HEK293T (cell line): Measurements from ENCODE around the gene KRTAP10-12.

Source experiments
- CTCF ChIA-PET: fragments of 350-600 bp; formaldehyde crosslinking; extraction: SDS; loops from one replicate; lab custom pipeline; 2021; ENCODE audit warnings: antibody characterized with exemption, inconsistent platforms; lab: Yijun Ruan, JAX
- POLR2A ChIA-PET: fragments of 350-600 bp; formaldehyde crosslinking; extraction: SDS; loops from one replicate; lab custom pipeline; 2020; ENCODE audit warnings: antibody characterized with exemption, inconsistent platforms; lab: Yijun Ruan, JAX
- DNase-seq: peaks from one replicate; pipeline ENCODE4 v3.0.0; 2012; ENCODE audit warnings: mixed read lengths; ENCODE audit errors: extremely low spot score
- ARNT ChIP-seq: fragments of 450-650 bp; IDR thresholded peaks from 2 replicates; pipeline ENCODE4 v1.6.1; 2017; ENCODE audit warnings: mild to moderate bottlenecking
- BHLHE40 ChIP-seq: fragments of 450-650 bp; IDR thresholded peaks from 2 replicates; pipeline ENCODE4 v1.6.1; 2016; ENCODE audit warnings: mild to moderate bottlenecking, moderate library complexity, borderline replicate concordance
- CTBP1 ChIP-seq: fragments of 450-650 bp; IDR thresholded peaks from 2 replicates; pipeline ENCODE4 v1.6.1; 2016; ENCODE audit warnings: borderline replicate concordance
- ELF4 ChIP-seq: fragments of 450-650 bp; IDR thresholded peaks from 2 replicates; pipeline ENCODE4 v1.6.1; 2017; ENCODE audit warnings: antibody characterized with exemption
- FOXA1 ChIP-seq: fragments of 450-650 bp; IDR thresholded peaks from 2 replicates; pipeline ENCODE4 v1.6.1; 2016; ENCODE audit warnings: mild to moderate bottlenecking
- FOXK2 ChIP-seq: fragments of 450-650 bp; IDR thresholded peaks from 2 replicates; pipeline ENCODE4 v1.6.1; 2016; ENCODE audit warnings: mild to moderate bottlenecking
- FOXM1 ChIP-seq: fragments of 450-650 bp; IDR thresholded peaks from 2 replicates; pipeline ENCODE4 v1.6.1; 2017; ENCODE audit warnings: mild to moderate bottlenecking, borderline replicate concordance
- HDGF ChIP-seq: fragments of 450-650 bp; IDR thresholded peaks from 2 replicates; pipeline ENCODE4 v1.6.1; 2017; ENCODE audit warnings: antibody characterized with exemption, borderline replicate concordance
- L3MBTL2 ChIP-seq: fragments of 450-650 bp; conservative IDR thresholded peaks from 2 replicates; pipeline ENCODE4 v1.6.1; 2016; ENCODE audit warnings: mild to moderate bottlenecking
- LEF1 ChIP-seq: fragments of 450-650 bp; IDR thresholded peaks from 2 replicates; pipeline ENCODE4 v1.6.1; 2017; ENCODE audit warnings: mild to moderate bottlenecking, borderline replicate concordance
- NFRKB ChIP-seq: fragments of 450-650 bp; IDR thresholded peaks from 2 replicates; pipeline ENCODE4 v1.6.1; 2016; ENCODE audit warnings: mild to moderate bottlenecking, moderate library complexity
- PKNOX1 ChIP-seq: fragments of 450-650 bp; IDR thresholded peaks from 2 replicates; pipeline ENCODE4 v1.6.1; 2016
- SP1 ChIP-seq: fragments of 450-650 bp; IDR thresholded peaks from 2 replicates; pipeline ENCODE4 v1.6.1; 2017
- SUZ12 ChIP-seq: fragments of 450-650 bp; IDR thresholded peaks from 2 replicates; pipeline ENCODE4 v1.6.1; 2016; ENCODE audit warnings: mild to moderate bottlenecking
- TARDBP ChIP-seq: fragments of 450-650 bp; IDR thresholded peaks from 2 replicates; pipeline ENCODE4 v1.6.1; 2016
- ZNF384 ChIP-seq: fragments of 450-650 bp; IDR thresholded peaks from 2 replicates; pipeline ENCODE4 v1.6.1; 2016

Gene KRTAP10-12

GRCh38 chr21:44704636-44705001 lies 7.6 kb downstream of the KRTAP10-12 start:
- CTCF ChIA-PET, result no interaction called here
- DNase-seq, result no peak
- TF ChIP-seq FOXM1 (no peak), ARNT (no peak), ELF4 (no peak)
- POLR2A ChIA-PET, result no interaction called here

- no peak for TF ChIP-seq ARNT
- no peak for TF ChIP-seq HDGF
- DNase-seq, result no peak
- CTCF ChIA-PET, result no interaction called here
- POLR2A ChIA-PET, result interaction anchor here (0.9 kb wide), 1 partner anchor 95 kb away, joined by 3 read pairs; the partner anchor contains the start of gene UBE2G2
Observed at GRCh38 chr21:44706026-44706705, 9.2 kb downstream of the KRTAP10-12 start.

- TF ChIP-seq ZNF384, result no peak
- POLR2A ChIA-PET, result interaction anchor here (0.9 kb wide), 1 partner anchor 95 kb away, joined by 3 read pairs; the partner anchor contains the start of gene UBE2G2
- no peak for DNase-seq
- CTCF ChIA-PET, result no interaction called here
Observed at GRCh38 chr21:44706706-44707581, 10.0 kb downstream of the KRTAP10-12 start.

GRCh38 chr21:44708213-44708865 lies 11.4 kb downstream of the KRTAP10-12 start:
- DNase-seq, result no peak
- ChIA-PET CTCF (no interaction called here), POLR2A (no interaction called here)
- TF ChIP-seq SUZ12, result no peak
- TF ChIP-seq FOXA1, result no peak
- TF ChIP-seq NFRKB, result no peak
- TF ChIP-seq CTBP1, result no peak
- no peak for TF ChIP-seq ZNF384
- no peak for TF ChIP-seq HDGF
- TF ChIP-seq TARDBP, result no peak
- TF ChIP-seq SP1, result no peak
- TF ChIP-seq L3MBTL2, result no peak

GRCh38 chr21:44708866-44709425 lies 12.0 kb downstream of the KRTAP10-12 start:
- ChIA-PET POLR2A (no interaction called here), CTCF (no interaction called here)
- TF ChIP-seq ELF4 (no peak), NFRKB (no peak), LEF1 (no peak), FOXK2 (no peak), PKNOX1 (no peak), BHLHE40 (no peak), ARNT (no peak), ZNF384 (no peak), TARDBP (no peak), L3MBTL2 (no peak), HDGF (no peak), SP1 (no peak), FOXM1 (no peak)
- no peak for DNase-seq

- ChIA-PET POLR2A (no interaction called here), CTCF (interaction anchor here (0.5 kb wide), 1 partner anchor 180 kb away, joined by 3 read pairs; no protein-coding TSS in a partner anchor)
- no peak for TF ChIP-seq ELF4
- TF ChIP-seq PKNOX1, result no peak
- TF ChIP-seq FOXA1, result no peak
- TF ChIP-seq TARDBP, result no peak
- no peak for TF ChIP-seq FOXK2
- TF ChIP-seq L3MBTL2, result no peak
- no peak for TF ChIP-seq LEF1
- no peak for TF ChIP-seq SP1
- TF ChIP-seq ZNF384, result no peak
- TF ChIP-seq ARNT, result no peak
- no peak for DNase-seq
Observed at GRCh38 chr21:44709426-44710293, 12.7 kb downstream of the KRTAP10-12 start.
